GM20431 (cell line): Measurements from ENCODE around the gene URM1.
"Not testable (repeated sequence)": the region's sequence is repeated elsewhere in the genome, so short reads cannot be mapped to it uniquely, and the experiment has no call there.

Experiments
- in situ Hi-C: fragments of 300-500 bp; cut with MseI, MboI; formaldehyde crosslinking; loops from one replicate; pipeline ENCODE4 v1.15.0; 2020; ENCODE audit warnings: low sequenced_read_pairs; ENCODE audit not compliant: unreplicated experiment

The URM1 gene

GRCh38 chr9:128422022-128422782, 51.0 kb downstream of the URM1 start:
- in situ Hi-C loops = not testable (repeated sequence)

GRCh38 chr9:128422783-128423150, 51.6 kb downstream of the URM1 start:
- in situ Hi-C loops = no loop called here

- in situ Hi-C loops = not testable (repeated sequence)
Measured at GRCh38 chr9:128423356-128423755, 52.2 kb downstream of the URM1 start.

- in situ Hi-C loops = no loop called here
Measured at GRCh38 chr9:128424268-128424780, 53.1 kb downstream of the URM1 start.

- in situ Hi-C loops = no loop called here
Measured at GRCh38 chr9:128428644-128429512, 57.7 kb downstream of the URM1 start.

GRCh38 chr9:128429513-128430086, 58.4 kb downstream of the URM1 start:
- in situ Hi-C loops = no loop called here

- in situ Hi-C loops = no loop called here
Measured at GRCh38 chr9:128431207-128431606, 60.0 kb downstream of the URM1 start.

GRCh38 chr9:128434340-128434739, 63.2 kb downstream of the URM1 start:
- in situ Hi-C loops = no loop called here

- in situ Hi-C loops = no loop called here
Measured at GRCh38 chr9:128435611-128436010, 64.4 kb downstream of the URM1 start.

GRCh38 chr9:128438343-128439109, 67.4 kb downstream of the URM1 start:
- in situ Hi-C loops = no loop called here

GRCh38 chr9:128439273-128439672, 68.1 kb downstream of the URM1 start:
- in situ Hi-C loops = no loop called here
